ENCODE data around the gene SORCS1. TPM values are rescaled to one million over a fixed set of nuclear protein-coding genes. Genes with fewer than 3 reads are reported as not detected.

The SORCS1 gene
- total and polyA plus RNA-seq, 2 of the 8 experiments (the other 6 are each of a cell fraction or from before 2014, with no cell fraction given): 4.1 to 4.6 TPM

- H3K9ac ChIP-seq (replicated peaks in 1 of 4; ENCODE audit: extremely low read depth in 1 of 4, low read depth in 3 of 4, low read length in 3 of 4): no peak overlapping the region
- H3K79me2 ChIP-seq (ENCODE audit: control insufficient read depth in 1 of 2, insufficient read depth in 2 of 2, low read length in 2 of 2): no peaks in the 10 kb centered on the region
- ChIA-PET POLR2A (ENCODE audit: partially characterized antibody) (no interaction called here), CTCF (ENCODE audit: partially characterized antibody) (interaction anchor here (1.0 kb wide), 1 partner anchor 31 kb away, joined by 3 read pairs; no protein-coding TSS in a partner anchor)
- no peaks in the 10 kb centered on the region for H3K79me1 ChIP-seq (ENCODE audit: low read depth, low read length)
- no peak overlapping the region for H3K4ac ChIP-seq (replicated peaks; ENCODE audit: insufficient read length, low read depth, low read length)
- H3K4me1 ChIP-seq (replicated peaks in 1 of 4; ENCODE audit: control insufficient read depth in 3 of 4, insufficient read depth in 4 of 4, low read length in 3 of 4): peaks cover 0 to 3% (median 2%) of the 10 kb centered on the region in 4 experiments; a peak in 4 of 7 replicates
- H3K9me3 ChIP-seq (ENCODE audit: insufficient read depth in 2 of 2, low read depth in 1 of 2, low read length in 1 of 2): no peaks in the 10 kb centered on the region
- no peak overlapping the region for H2AK5ac ChIP-seq (ENCODE audit: low read depth, low read length)
- no peak overlapping the region for H3K56ac ChIP-seq (replicated peaks; ENCODE audit: insufficient read length, low read depth, low read length)
- FAIRE-seq (no peak), DNase-seq (ENCODE audit: low read depth in 1 of 2, low spot score in 2 of 2) (no peak)
- H3K18ac ChIP-seq (ENCODE audit: extremely low read depth, low read length): no peak overlapping the region
- H3K27me3 ChIP-seq (replicated peaks in 1 of 4; ENCODE audit: control insufficient read depth in 3 of 4, extremely low read depth in 1 of 4, insufficient read depth in 3 of 4, low read length in 3 of 4): no peaks in the 10 kb centered on the region; a peak in 1 of 7 replicates
- no peak overlapping the region for H3K4me3 ChIP-seq (ENCODE audit: extremely low read depth in 1 of 4, insufficient read depth in 2 of 4, low read depth in 3 of 4, low read length in 4 of 4)
- TF ChIP-seq POU5F1 (IDR thresholded peaks at IDR 0.05; ENCODE audit: low read depth, low read length) (no peak), KDM5A (IDR thresholded peaks at IDR 0.05; ENCODE audit: low read length) (no peak), RNF2 (IDR thresholded peaks at IDR 0.05; ENCODE audit: borderline replicate concordance, low read depth, low read length, missing control alignments, poor library complexity, severe bottlenecking) (no peak), SIRT6 (IDR thresholded peaks at IDR 0.05; ENCODE audit: low read length) (no peak), CTBP2 (IDR thresholded peaks at IDR 0.05; ENCODE audit: borderline replicate concordance, insufficient read depth, insufficient read length, low read length) (no peak), GABPA (IDR thresholded peaks at IDR 0.05; ENCODE audit: borderline replicate concordance, insufficient read depth, low read length) (no peak), CBX5 (IDR thresholded peaks at IDR 0.05; ENCODE audit: low read depth, low read length) (no peak), CBX8 (IDR thresholded peaks at IDR 0.05; ENCODE audit: borderline replicate concordance, low read depth, low read length) (no peak)
- H2BK15ac ChIP-seq (ENCODE audit: low read length): no peak overlapping the region
- no peak overlapping the region for H2BK5ac ChIP-seq (ENCODE audit: low read depth, low read length)
- H4K5ac ChIP-seq (ENCODE audit: insufficient read length, low read depth, low read length): no peak overlapping the region
- no peak overlapping the region for H2BK20ac ChIP-seq (ENCODE audit: low read length)
- H2BK12ac ChIP-seq (ENCODE audit: low read depth, low read length): no peak overlapping the region
- no peak overlapping the region for H4K91ac ChIP-seq (replicated peaks; ENCODE audit: insufficient read length, low read length)
- no peak overlapping the region for H4K8ac ChIP-seq (ENCODE audit: extremely low read depth, insufficient read depth, low read length)
- no peaks in the 10 kb centered on the region for H3K36me3 ChIP-seq (ENCODE audit: control insufficient read depth in 2 of 4, insufficient read depth in 4 of 4, low read length in 3 of 4)
- H3K23ac ChIP-seq (ENCODE audit: insufficient read length): no peak overlapping the region
- H3K14ac ChIP-seq (ENCODE audit: insufficient read length): no peak overlapping the region
- H3K4me2 ChIP-seq (ENCODE audit: insufficient read depth in 1 of 2, low read depth in 2 of 2, low read length in 2 of 2): no peak overlapping the region
- H4K20me1 ChIP-seq (replicated peaks in 1 of 2; ENCODE audit: control insufficient read depth in 1 of 2, insufficient read depth in 2 of 2, low read length in 2 of 2): no peaks in the 10 kb centered on the region
- no peak overlapping the region for H2BK120ac ChIP-seq (replicated peaks; ENCODE audit: low read depth, low read length)
- H2AFZ ChIP-seq (ENCODE audit: low read length): no peak overlapping the region
- no peaks in the 10 kb centered on the region for H3K23me2 ChIP-seq (ENCODE audit: low read depth, low read length)
- no peak overlapping the region for H3K27ac ChIP-seq (ENCODE audit: low read depth, low read length)
- WGBS, 2 experiments (ENCODE audit: extremely low coverage in 1 of 2, insufficient coverage in 1 of 2, insufficient read length in 1 of 2, insufficient replicate concordance in 2 of 2, low coverage in 1 of 2, low lambda C conversion rate in 2 of 2, missing lambda C conversion rate in 1 of 2): 94% methylated on average over 2 of the region's 2 CpGs; no CpG with 5 or more reads in 1 of the 2 experiments
Measured at GRCh38 chr10:107098326-107098725, 66.2 kb downstream of the SORCS1 start.
